ENCODE results near the gene TULP4.

Gene TULP4

DNA sequence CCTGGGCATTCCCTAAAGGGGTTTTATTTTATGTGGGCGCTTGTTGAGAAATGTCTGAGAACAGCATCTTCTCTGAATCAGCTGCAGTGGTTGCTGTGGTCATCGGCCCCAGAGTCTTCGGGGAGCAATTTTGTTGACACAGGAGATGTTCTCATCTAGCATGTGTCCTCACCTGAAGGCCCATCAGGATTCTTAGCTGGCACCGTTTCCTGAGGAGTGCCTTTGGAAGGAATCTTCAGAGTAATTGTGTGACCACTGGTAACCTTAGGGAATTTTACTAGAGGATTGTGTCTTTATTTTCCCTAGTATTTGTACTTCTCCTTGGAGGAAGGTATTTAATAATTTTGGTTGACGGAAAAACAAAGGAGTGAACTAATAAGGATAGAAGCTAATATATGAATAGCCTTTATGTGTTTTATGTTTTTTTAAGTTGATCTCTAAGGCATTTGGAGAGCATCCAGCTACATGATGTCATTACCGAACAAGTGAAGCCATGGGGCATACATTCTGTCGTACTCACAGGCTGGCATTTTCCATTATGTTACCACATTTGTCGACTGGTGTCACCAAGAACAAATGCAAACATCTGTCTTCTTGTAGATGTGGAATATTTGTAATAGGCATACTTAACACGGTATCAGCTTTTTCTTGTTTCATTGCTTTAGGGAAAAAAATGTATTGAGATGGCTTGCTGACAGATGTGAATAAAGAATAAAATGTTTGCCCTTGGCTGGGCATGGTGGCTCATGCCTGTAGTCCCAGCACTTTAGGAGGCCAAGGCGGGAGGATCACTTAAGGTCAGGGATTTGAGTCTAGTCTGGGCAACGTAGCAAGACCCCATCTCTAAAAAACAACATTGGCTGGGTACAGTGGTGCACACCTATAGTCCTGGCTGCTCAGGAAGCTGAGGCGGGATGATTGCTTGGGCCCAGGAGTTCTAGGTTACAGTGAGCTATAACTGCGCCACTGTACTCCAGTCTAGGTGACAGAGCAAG is 41.9 kb downstream of the TULP4 start:
- Histone ChIP-seq H3K4me1 (ENCODE audit: control insufficient read depth in 1 of 2, insufficient read depth in 2 of 2, low read length in 2 of 2) (peaks cover 12 to 14% of the 10 kb centered on the region in 2 donors), H3K27me3 (ENCODE audit: control insufficient read depth in 1 of 2, insufficient read depth in 2 of 2, low read length in 2 of 2) (no peaks in the 10 kb centered on the region), H3K36me3 (ENCODE audit: control insufficient read depth in 1 of 2, insufficient read depth in 2 of 2, low read length in 2 of 2) (peaks cover 0 to 4% of the 10 kb centered on the region in 2 donors), H3K27ac (ENCODE audit: low read depth, low read length) (no peak overlapping the region), H3K4me3 (ENCODE audit: low read depth in 1 of 2, low read length in 2 of 2) (no peak overlapping the region), H3K9ac (ENCODE audit: low read depth in 1 of 2, low read length in 2 of 2) (no peak overlapping the region), H3K9me3 (ENCODE audit: control insufficient read depth in 1 of 2, low read length in 2 of 2) (no peaks in the 10 kb centered on the region)

DNA sequence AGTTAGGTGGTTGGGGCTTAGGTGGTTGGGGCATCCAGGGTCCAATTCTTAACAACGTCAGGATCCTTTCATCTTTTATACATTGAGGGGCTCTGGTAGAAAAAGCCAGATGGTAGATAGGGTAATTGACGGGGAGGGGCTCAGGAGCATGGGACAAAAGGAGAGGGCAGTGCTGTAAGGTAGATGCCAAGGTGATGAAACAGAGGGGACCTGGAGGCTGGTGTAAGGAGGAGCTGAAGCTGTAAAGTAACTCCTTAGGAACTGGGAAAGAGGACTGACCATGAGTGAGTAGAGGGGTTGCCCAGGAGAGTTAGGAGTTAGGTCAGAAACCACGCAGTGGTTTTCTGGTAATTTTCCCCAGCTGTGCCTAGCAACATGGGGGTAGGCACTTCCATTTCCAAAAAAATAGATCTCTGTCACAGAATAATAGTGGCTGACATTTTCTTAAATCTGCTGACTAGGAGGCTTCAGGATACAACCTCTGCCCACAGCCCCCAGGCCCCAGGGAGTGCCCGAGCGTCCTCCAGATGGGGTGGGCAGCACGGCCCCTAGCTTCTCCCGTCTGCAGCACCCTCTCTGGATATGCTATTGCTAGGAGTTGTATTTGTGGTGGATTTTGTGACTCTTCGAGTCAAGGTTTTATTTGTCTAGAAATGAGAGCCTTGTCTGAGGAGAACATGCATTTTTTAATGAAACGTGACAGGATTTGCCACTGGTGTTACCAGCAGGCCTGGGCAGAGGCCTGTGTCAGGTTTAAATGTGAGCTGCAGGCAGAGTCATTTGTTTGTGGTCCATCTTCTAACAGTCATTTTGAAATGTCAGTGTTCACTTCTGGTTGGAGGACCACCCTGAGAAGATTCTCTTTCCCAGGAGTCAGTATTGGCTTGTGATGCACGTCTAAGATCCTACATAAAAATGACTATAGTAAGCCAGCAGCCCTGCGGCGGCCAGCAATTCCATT is 44.6 kb downstream of the TULP4 start:
- Histone ChIP-seq H3K27me3 (ENCODE audit: control insufficient read depth in 1 of 2, insufficient read depth in 2 of 2, low read length in 2 of 2) (no peaks in the 10 kb centered on the region), H3K9ac (ENCODE audit: low read depth in 1 of 2, low read length in 2 of 2) (no peak overlapping the region), H3K4me1 (ENCODE audit: control insufficient read depth in 1 of 2, insufficient read depth in 2 of 2, low read length in 2 of 2) (peaks cover 12 to 14% of the 10 kb centered on the region in 2 donors), H3K9me3 (ENCODE audit: control insufficient read depth in 1 of 2, low read length in 2 of 2) (no peaks in the 10 kb centered on the region), H3K27ac (ENCODE audit: low read depth, low read length) (no peak overlapping the region), H3K4me3 (ENCODE audit: low read depth in 1 of 2, low read length in 2 of 2) (no peak overlapping the region), H3K36me3 (ENCODE audit: control insufficient read depth in 1 of 2, insufficient read depth in 2 of 2, low read length in 2 of 2) (peaks cover 0 to 4% of the 10 kb centered on the region in 2 donors)

DNA sequence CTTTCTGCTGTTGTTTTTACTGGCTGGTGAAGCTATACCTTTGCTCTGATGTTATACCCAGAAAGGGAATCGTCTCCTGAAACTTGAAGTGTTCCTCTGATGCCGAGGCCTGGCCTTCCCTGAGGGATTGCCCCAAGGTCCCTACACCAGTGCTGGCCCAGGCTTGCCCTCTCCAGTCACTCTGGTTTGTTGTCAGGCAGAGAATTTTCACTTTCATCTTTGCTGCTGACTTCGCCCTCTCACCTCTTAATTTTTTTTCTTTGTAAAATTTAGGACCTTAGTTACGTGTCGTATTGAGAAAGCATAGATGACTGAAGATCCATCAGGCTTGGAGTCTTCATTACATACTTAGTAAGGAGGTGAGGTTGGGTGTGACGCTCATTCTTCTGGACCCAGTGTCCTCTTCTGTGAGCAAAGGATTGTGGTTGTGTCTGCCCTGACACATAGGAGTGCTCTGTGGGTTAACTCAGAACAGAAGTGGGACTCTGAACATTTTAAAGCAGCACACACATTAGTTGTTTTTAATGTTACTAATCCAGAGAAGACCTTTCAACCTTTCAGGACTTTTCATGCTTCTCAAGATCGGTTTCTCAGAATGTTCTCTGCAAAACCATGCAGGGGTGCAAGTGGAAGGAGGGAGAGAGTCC is 45.4 kb downstream of the TULP4 start:
- H3K4me3 ChIP-seq (ENCODE audit: low read depth in 1 of 2, low read length in 2 of 2): no peak overlapping the region
- no peak overlapping the region for H3K9ac ChIP-seq (ENCODE audit: low read depth in 1 of 2, low read length in 2 of 2)
- H3K4me1 ChIP-seq (ENCODE audit: control insufficient read depth in 1 of 2, insufficient read depth in 2 of 2, low read length in 2 of 2): peaks cover 12 to 14% of the 10 kb centered on the region in 2 donors
- H3K27me3 ChIP-seq (ENCODE audit: control insufficient read depth in 1 of 2, insufficient read depth in 2 of 2, low read length in 2 of 2): no peaks in the 10 kb centered on the region
- H3K27ac ChIP-seq (ENCODE audit: low read depth, low read length): no peak overlapping the region
- no peaks in the 10 kb centered on the region for H3K9me3 ChIP-seq (ENCODE audit: control insufficient read depth in 1 of 2, low read length in 2 of 2)
- peaks cover 0 to 4% of the 10 kb centered on the region in 2 donors for H3K36me3 ChIP-seq (ENCODE audit: control insufficient read depth in 1 of 2, insufficient read depth in 2 of 2, low read length in 2 of 2)

DNA sequence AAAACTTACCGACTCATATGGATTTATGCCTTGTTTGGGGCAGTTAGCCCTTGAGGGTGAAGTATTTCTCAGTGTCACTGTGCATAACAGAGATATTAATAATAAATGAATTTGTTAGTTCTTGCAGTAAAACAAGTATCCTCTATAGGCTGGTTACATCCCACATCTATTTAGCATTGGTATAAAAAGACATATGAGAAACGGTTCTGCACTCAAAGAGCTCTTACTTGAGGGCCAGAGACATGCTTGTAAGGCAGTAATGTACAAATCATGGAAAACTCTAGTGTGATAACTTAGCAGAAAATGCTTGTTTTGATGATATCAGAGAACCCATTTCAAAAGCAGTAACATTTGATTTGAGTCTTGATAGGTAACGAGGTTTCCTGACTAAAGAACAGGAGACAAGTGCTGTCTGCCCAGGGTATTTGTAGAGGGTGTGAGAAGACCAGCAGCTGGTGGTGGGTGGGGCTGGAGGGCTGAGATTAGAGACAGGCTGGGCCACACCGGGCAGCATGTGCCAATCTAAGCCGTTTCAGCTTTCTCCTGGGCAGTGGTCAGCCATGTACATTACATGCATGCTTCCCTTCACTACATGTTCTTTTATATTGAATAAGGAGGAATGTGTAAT is 46.3 kb downstream of the TULP4 start:
- peaks cover 0 to 4% of the 10 kb centered on the region in 2 donors for H3K36me3 ChIP-seq (ENCODE audit: control insufficient read depth in 1 of 2, insufficient read depth in 2 of 2, low read length in 2 of 2)
- no peak overlapping the region for H3K27ac ChIP-seq (ENCODE audit: low read depth, low read length)
- no peak overlapping the region for H3K4me3 ChIP-seq (ENCODE audit: low read depth in 1 of 2, low read length in 2 of 2)
- peaks cover 12 to 14% of the 10 kb centered on the region in 2 donors for H3K4me1 ChIP-seq (ENCODE audit: control insufficient read depth in 1 of 2, insufficient read depth in 2 of 2, low read length in 2 of 2)
- no peaks in the 10 kb centered on the region for H3K27me3 ChIP-seq (ENCODE audit: control insufficient read depth in 1 of 2, insufficient read depth in 2 of 2, low read length in 2 of 2)
- H3K9me3 ChIP-seq (ENCODE audit: control insufficient read depth in 1 of 2, low read length in 2 of 2): no peaks in the 10 kb centered on the region
- no peak overlapping the region for H3K9ac ChIP-seq (ENCODE audit: low read depth in 1 of 2, low read length in 2 of 2)

DNA sequence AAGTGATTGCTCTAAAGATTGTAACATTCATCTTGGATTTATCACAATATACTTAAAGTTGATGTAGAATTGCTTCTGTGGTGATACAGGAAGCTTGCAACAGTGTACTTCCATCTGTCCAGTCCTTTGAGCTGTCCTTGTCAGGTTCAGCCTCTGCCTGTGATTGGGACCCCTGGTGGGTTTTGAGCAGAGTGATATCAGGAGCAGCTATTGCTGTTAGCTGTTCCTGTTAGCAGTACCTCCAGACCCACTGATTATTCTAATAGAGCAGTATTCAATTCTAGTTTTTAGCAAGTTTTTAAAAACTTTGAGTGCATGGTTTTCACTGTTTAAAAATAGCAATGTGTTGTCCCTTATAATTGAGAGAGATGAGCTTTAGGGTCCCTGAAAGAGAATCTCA is 48.8 kb downstream of the TULP4 start:
- no peaks in the 10 kb centered on the region for H3K27me3 ChIP-seq (ENCODE audit: control insufficient read depth in 1 of 2, insufficient read depth in 2 of 2, low read length in 2 of 2)
- no peak overlapping the region for H3K4me3 ChIP-seq (ENCODE audit: low read depth in 1 of 2, low read length in 2 of 2)
- no peak overlapping the region for H3K9ac ChIP-seq (ENCODE audit: low read depth in 1 of 2, low read length in 2 of 2)
- no peaks in the 10 kb centered on the region for H3K36me3 ChIP-seq (ENCODE audit: control insufficient read depth in 1 of 2, insufficient read depth in 2 of 2, low read length in 2 of 2)
- no peaks in the 10 kb centered on the region for H3K9me3 ChIP-seq (ENCODE audit: control insufficient read depth in 1 of 2, low read length in 2 of 2)
- H3K27ac ChIP-seq (ENCODE audit: low read depth, low read length): no peak overlapping the region
- peaks cover 12 to 14% of the 10 kb centered on the region in 2 donors for H3K4me1 ChIP-seq (ENCODE audit: control insufficient read depth in 1 of 2, insufficient read depth in 2 of 2, low read length in 2 of 2)

DNA sequence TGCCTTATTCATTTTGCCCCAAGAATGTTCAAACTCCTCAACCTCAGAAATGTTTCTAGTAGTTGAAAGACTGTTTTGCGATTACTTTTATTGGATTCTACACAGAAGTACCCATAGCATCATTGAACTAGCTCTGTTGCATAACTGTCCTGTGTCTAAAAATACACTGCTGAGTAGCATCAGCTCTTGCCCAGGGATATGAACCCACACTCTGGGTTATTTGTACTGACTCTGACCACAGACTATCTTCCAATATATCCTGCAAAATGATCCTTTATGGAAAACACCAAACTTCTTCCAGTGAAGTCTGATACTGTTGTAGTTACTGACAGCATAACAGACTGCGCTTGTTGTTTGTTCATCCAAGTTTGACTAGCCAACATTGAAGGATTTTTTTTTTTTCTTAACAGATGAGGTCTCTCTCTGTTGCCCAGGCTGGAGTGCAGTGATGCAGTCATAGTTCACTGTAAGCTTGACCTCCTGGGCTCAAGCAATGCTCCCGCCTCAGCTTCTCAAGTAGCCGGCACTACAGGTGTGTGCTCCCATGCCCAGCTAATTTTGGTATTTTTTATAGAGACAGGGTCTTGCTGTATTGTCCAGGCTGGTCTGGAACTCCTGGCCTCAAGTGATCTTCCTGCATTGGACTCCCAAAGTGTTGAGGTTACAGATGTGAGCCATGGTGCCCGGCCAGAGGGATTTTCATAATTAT is 49.9 kb downstream of the TULP4 start:
- no peak overlapping the region for H3K27ac ChIP-seq (ENCODE audit: low read depth, low read length)
- no peak overlapping the region for H3K4me3 ChIP-seq (ENCODE audit: low read depth in 1 of 2, low read length in 2 of 2)
- no peaks in the 10 kb centered on the region for H3K9me3 ChIP-seq (ENCODE audit: control insufficient read depth in 1 of 2, low read length in 2 of 2)
- no peak overlapping the region for H3K9ac ChIP-seq (ENCODE audit: low read depth in 1 of 2, low read length in 2 of 2)
- H3K36me3 ChIP-seq (ENCODE audit: control insufficient read depth in 1 of 2, insufficient read depth in 2 of 2, low read length in 2 of 2): no peaks in the 10 kb centered on the region
- H3K4me1 ChIP-seq (ENCODE audit: control insufficient read depth in 1 of 2, insufficient read depth in 2 of 2, low read length in 2 of 2): peaks cover 12 to 14% of the 10 kb centered on the region in 2 donors
- H3K27me3 ChIP-seq (ENCODE audit: control insufficient read depth in 1 of 2, insufficient read depth in 2 of 2, low read length in 2 of 2): no peaks in the 10 kb centered on the region

DNA sequence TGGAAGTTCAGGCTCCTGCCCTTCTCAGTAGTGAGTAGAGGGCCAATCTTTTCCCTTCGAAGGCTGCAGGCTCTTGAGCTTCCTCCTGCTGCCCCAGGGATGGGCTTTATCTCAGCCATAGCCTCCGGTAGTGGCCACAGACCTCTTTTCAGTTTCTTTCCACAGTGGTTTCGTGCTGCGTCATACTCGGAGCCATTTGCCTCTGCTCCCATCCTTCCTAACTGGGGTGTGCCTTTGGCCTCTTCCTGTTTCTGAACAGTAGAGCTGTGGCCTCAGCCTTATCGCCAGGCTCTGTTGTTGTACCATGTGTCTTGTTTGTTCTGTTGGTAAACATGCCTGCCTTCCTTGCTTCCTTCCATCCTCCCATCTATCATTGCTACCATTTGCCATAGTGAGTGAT is 54.1 kb downstream of the TULP4 start:
- H3K4me1 ChIP-seq (ENCODE audit: control insufficient read depth in 1 of 2, insufficient read depth in 2 of 2, low read length in 2 of 2): no peaks in the 10 kb centered on the region
- no peak overlapping the region for H3K4me3 ChIP-seq (ENCODE audit: low read depth in 1 of 2, low read length in 2 of 2)
- no peaks in the 10 kb centered on the region for H3K36me3 ChIP-seq (ENCODE audit: control insufficient read depth in 1 of 2, insufficient read depth in 2 of 2, low read length in 2 of 2)
- no peak overlapping the region for H3K27ac ChIP-seq (ENCODE audit: low read depth, low read length)
- H3K27me3 ChIP-seq (ENCODE audit: control insufficient read depth in 1 of 2, insufficient read depth in 2 of 2, low read length in 2 of 2): no peaks in the 10 kb centered on the region
- no peak overlapping the region for H3K9ac ChIP-seq (ENCODE audit: low read depth in 1 of 2, low read length in 2 of 2)
- H3K9me3 ChIP-seq (ENCODE audit: control insufficient read depth in 1 of 2, low read length in 2 of 2): no peaks in the 10 kb centered on the region

DNA sequence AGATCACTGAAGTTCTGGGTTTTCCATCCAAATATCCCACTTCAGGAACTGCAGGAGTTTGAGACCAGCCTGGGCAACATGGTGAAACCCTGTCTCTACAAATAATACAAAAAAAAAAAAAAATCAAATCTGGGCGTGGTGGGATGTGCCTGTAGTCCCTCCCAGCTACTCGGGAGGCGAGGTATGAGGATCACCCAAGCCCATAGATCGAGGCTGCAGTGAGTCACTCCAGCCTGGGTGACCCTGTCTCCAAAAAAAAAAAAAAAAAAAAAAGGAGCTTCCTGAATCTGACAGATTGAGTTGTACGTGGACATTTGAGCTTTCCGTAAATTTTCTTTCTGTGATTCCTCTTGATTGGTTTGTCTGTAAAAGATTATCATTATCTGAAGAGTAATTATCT is 55.6 kb downstream of the TULP4 start:
- no peak overlapping the region for H3K27ac ChIP-seq (ENCODE audit: low read depth, low read length)
- H3K4me3 ChIP-seq (ENCODE audit: low read depth in 1 of 2, low read length in 2 of 2): no peak overlapping the region
- no peaks in the 10 kb centered on the region for H3K9me3 ChIP-seq (ENCODE audit: control insufficient read depth in 1 of 2, low read length in 2 of 2)
- H3K9ac ChIP-seq (ENCODE audit: low read depth in 1 of 2, low read length in 2 of 2): no peak overlapping the region
- no peaks in the 10 kb centered on the region for H3K27me3 ChIP-seq (ENCODE audit: control insufficient read depth in 1 of 2, insufficient read depth in 2 of 2, low read length in 2 of 2)
- no peaks in the 10 kb centered on the region for H3K36me3 ChIP-seq (ENCODE audit: control insufficient read depth in 1 of 2, insufficient read depth in 2 of 2, low read length in 2 of 2)
- H3K4me1 ChIP-seq (ENCODE audit: control insufficient read depth in 1 of 2, insufficient read depth in 2 of 2, low read length in 2 of 2): no peaks in the 10 kb centered on the region

DNA sequence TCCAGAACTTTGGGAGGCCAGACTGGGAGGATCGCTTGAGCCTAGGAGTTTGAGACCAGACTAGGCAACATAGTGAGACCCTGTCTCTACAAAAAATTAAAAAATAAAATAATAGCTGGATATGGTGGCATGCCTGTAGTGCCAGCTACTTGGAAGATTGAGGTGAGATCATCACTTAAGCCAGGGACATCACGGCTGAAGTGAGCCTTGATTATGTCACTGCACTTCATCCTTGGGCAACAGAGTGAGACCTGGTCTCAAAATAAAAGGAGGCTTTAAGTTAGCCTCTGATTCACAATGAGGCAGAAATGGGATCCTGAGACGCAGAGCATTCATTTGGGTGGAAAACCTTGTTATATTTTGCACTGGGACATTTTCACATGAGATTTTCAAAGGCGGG is 57.0 kb downstream of the TULP4 start:
- no peaks in the 10 kb centered on the region for H3K9me3 ChIP-seq (ENCODE audit: control insufficient read depth in 1 of 2, low read length in 2 of 2)
- H3K36me3 ChIP-seq (ENCODE audit: control insufficient read depth in 1 of 2, insufficient read depth in 2 of 2, low read length in 2 of 2): no peaks in the 10 kb centered on the region
- H3K27ac ChIP-seq (ENCODE audit: low read depth, low read length): no peak overlapping the region
- H3K4me1 ChIP-seq (ENCODE audit: control insufficient read depth in 1 of 2, insufficient read depth in 2 of 2, low read length in 2 of 2): no peaks in the 10 kb centered on the region
- no peaks in the 10 kb centered on the region for H3K27me3 ChIP-seq (ENCODE audit: control insufficient read depth in 1 of 2, insufficient read depth in 2 of 2, low read length in 2 of 2)
- H3K4me3 ChIP-seq (ENCODE audit: low read depth in 1 of 2, low read length in 2 of 2): no peak overlapping the region
- H3K9ac ChIP-seq (ENCODE audit: low read depth in 1 of 2, low read length in 2 of 2): no peak overlapping the region
